IPS-20b (cell line): ENCODE measurements around the gene FUT9.
"Not testable (repeated sequence)": the region's sequence is repeated elsewhere in the genome, so short reads cannot be mapped to it uniquely, and the experiment has no call there.

ENCODE experiments used
- H3K27ac ChIP-seq: one replicate; pipeline ENCODE4 v1.5.1; 2013; ENCODE audit warnings: low read length
- H3K27me3 ChIP-seq: 2 replicates; pipeline ENCODE4 v1.6.1; 2013; ENCODE audit warnings: mild to moderate bottlenecking, low read length, inconsistent platforms; ENCODE audit not compliant: insufficient read depth
- H3K36me3 ChIP-seq: 2 replicates; pipeline ENCODE4 v1.6.1; 2013; ENCODE audit warnings: low read depth, mild to moderate bottlenecking, inconsistent platforms, low read length, moderate library complexity; ENCODE audit not compliant: insufficient read depth
- H3K4me1 ChIP-seq: 2 replicates; pipeline ENCODE4 v1.6.1; 2013; ENCODE audit warnings: mild to moderate bottlenecking, control low read depth, inconsistent platforms, low read length, moderate library complexity; ENCODE audit not compliant: insufficient read depth
- H3K4me3 ChIP-seq: 2 replicates; pipeline ENCODE4 v1.5.1; 2013; ENCODE audit warnings: mild to moderate bottlenecking, low read length, inconsistent platforms
- H3K9ac ChIP-seq: 2 replicates; pipeline ENCODE4 v1.6.1; 2013; ENCODE audit warnings: low read depth, mild to moderate bottlenecking, inconsistent platforms, low read length, moderate library complexity
- H3K9me3 ChIP-seq: 2 replicates; pipeline ENCODE4 v1.6.1; 2013; ENCODE audit warnings: mild to moderate bottlenecking, low read depth, low read length, inconsistent platforms; ENCODE audit not compliant: insufficient read depth

FUT9 gene

GRCh38 chr6:96235927-96236326 lies 220.2 kb downstream of the FUT9 start:
- H3K4me1 ChIP-seq = peaks cover 4% of the 10 kb centered on the region; the same call in 1 of the 2 replicates
- no peak overlapping the region for H3K9ac ChIP-seq
- H3K36me3 ChIP-seq = no peaks in the 10 kb centered on the region
- no peak overlapping the region for H3K27ac ChIP-seq
- no peak overlapping the region for H3K4me3 ChIP-seq
- no peaks in the 10 kb centered on the region for H3K27me3 ChIP-seq
- no peaks in the 10 kb centered on the region for H3K9me3 ChIP-seq

GRCh38 chr6:96236471-96236870 lies 220.7 kb downstream of the FUT9 start:
- Histone ChIP-seq H3K4me1 (peaks cover 4% of the 10 kb centered on the region; the same call in 1 of the 2 replicates), H3K9ac (no peak overlapping the region), H3K36me3 (no peaks in the 10 kb centered on the region), H3K9me3 (no peaks in the 10 kb centered on the region), H3K27me3 (no peaks in the 10 kb centered on the region), H3K27ac (no peak overlapping the region), H3K4me3 (no peak overlapping the region)

GRCh38 chr6:96237638-96238347 lies 222.0 kb downstream of the FUT9 start:
- Histone ChIP-seq H3K27me3 (no peaks in the 10 kb centered on the region), H3K9me3 (no peaks in the 10 kb centered on the region), H3K9ac (no peak overlapping the region), H3K27ac (no peak overlapping the region), H3K4me3 (no peak overlapping the region), H3K4me1 (peaks cover 4% of the 10 kb centered on the region; the same call in 1 of the 2 replicates), H3K36me3 (no peaks in the 10 kb centered on the region)

- Histone ChIP-seq H3K36me3 (no peaks in the 10 kb centered on the region), H3K4me3 (no peak overlapping the region), H3K9ac (no peak overlapping the region), H3K27ac (no peak overlapping the region), H3K4me1 (no peaks in the 10 kb centered on the region), H3K9me3 (no peaks in the 10 kb centered on the region), H3K27me3 (no peaks in the 10 kb centered on the region)
Observed at GRCh38 chr6:96246563-96246962, 230.8 kb downstream of the FUT9 start.

- Histone ChIP-seq H3K36me3 (no peaks in the 10 kb centered on the region), H3K27me3 (no peaks in the 10 kb centered on the region), H3K9me3 (no peaks in the 10 kb centered on the region), H3K4me3 (no peak overlapping the region), H3K4me1 (no peaks in the 10 kb centered on the region), H3K9ac (no peak overlapping the region), H3K27ac (no peak overlapping the region)
Observed at GRCh38 chr6:96249755-96250154, 234.0 kb downstream of the FUT9 start.

- H3K27ac ChIP-seq = no peak overlapping the region
- H3K4me1 ChIP-seq = no peaks in the 10 kb centered on the region
- H3K36me3 ChIP-seq = no peaks in the 10 kb centered on the region
- no peaks in the 10 kb centered on the region for H3K9me3 ChIP-seq
- H3K4me3 ChIP-seq = no peak overlapping the region
- no peaks in the 10 kb centered on the region for H3K27me3 ChIP-seq
- H3K9ac ChIP-seq = no peak overlapping the region
Observed at GRCh38 chr6:96257751-96258150, 242.0 kb downstream of the FUT9 start.

- not testable (repeated sequence) for H3K27me3 ChIP-seq, H3K9ac ChIP-seq, H3K4me1 ChIP-seq, H3K27ac ChIP-seq, H3K4me3 ChIP-seq, H3K9me3 ChIP-seq, H3K36me3 ChIP-seq
Observed at GRCh38 chr6:96260787-96261430, 245.1 kb downstream of the FUT9 start.
